HepG2 (cell line): ENCODE results near the gene COQ3. TPM values are rescaled to one million over a fixed set of nuclear protein-coding genes. Genes with fewer than 3 reads are reported as not detected.
A peak's percentile ranks its signal among the peaks of the same experiment; 100 is the strongest.

ENCODE experiments used
- ATF2 ChIP-seq: sonication (generic); formaldehyde crosslinking; IDR thresholded peaks from 2 replicates; pipeline ENCODE4 v1.4.0; 2020; ENCODE audit warnings: missing genetic modification reagents
- CCDC6 ChIP-seq: sonication (generic); formaldehyde crosslinking; IDR thresholded peaks from 2 replicates; pipeline ENCODE4 v1.8.1; 2022; ENCODE audit warnings: mild to moderate bottlenecking, missing genetic modification reagents, moderate library complexity
- CHD2 ChIP-seq: IDR thresholded peaks from 2 replicates; pipeline ENCODE4 v1.6.1; 2011; ENCODE audit warnings: low read depth, low read length, improper control_type of control experiment
- GABPB1 ChIP-seq: IDR thresholded peaks from 2 replicates; pipeline ENCODE4 v1.6.1; 2016; ENCODE audit warnings: mild to moderate bottlenecking, missing genetic modification reagents, moderate library complexity, missing compliant biosample characterization
- HMGXB4 ChIP-seq, 2 experiments: sonication (generic) in 1 of 2; formaldehyde crosslinking in 1 of 2; IDR thresholded peaks; 2 replicates each; pipeline versions ENCODE4 v1.4.0 to v1.6.1; 2018 to 2020; ENCODE audit warnings: missing genetic modification reagents in 2 of 2, borderline replicate concordance in 1 of 2, low read depth in 1 of 2, mild to moderate bottlenecking in 1 of 2, missing biosample characterization in 1 of 2
- JUNB ChIP-seq: sonication (generic); formaldehyde crosslinking; IDR thresholded peaks from 2 replicates; pipeline ENCODE4 v1.8.0; 2022; ENCODE audit warnings: missing genetic modification reagents, mild to moderate bottlenecking, borderline replicate concordance
- PLRG1 ChIP-seq: fragments of 450-650 bp; conservative IDR thresholded peaks from 2 replicates; pipeline ENCODE4 v1.6.1; 2016
- POLR2A ChIP-seq, 2 experiments: IDR thresholded peaks; 2 replicates each; pipeline ENCODE4 v1.6.1; 2011; ENCODE audit warnings: low read depth in 2 of 2, low read length in 2 of 2, mild to moderate bottlenecking in 1 of 2, moderate library complexity in 1 of 2; ENCODE audit not compliant: insufficient read depth in 1 of 2
- REXO4 ChIP-seq: sonication (generic); formaldehyde crosslinking; IDR thresholded peaks from 2 replicates; pipeline ENCODE4 v1.8.0; 2022; ENCODE audit warnings: missing genetic modification reagents, mild to moderate bottlenecking, borderline replicate concordance
- SUZ12 ChIP-seq: fragments of 150-350 bp; IDR thresholded peaks from 2 replicates; pipeline ENCODE4 v1.6.1; 2014; ENCODE audit warnings: low read depth, low read length
- TFAP4 ChIP-seq: sonication (generic); IDR thresholded peaks from 2 replicates; pipeline ENCODE4 v1.6.1; 2016; ENCODE audit warnings: low read depth, borderline replicate concordance
- THYN1 ChIP-seq: sonication (generic); formaldehyde crosslinking; IDR thresholded peaks from 2 replicates; pipeline ENCODE4 v1.8.1; 2023; ENCODE audit warnings: low read depth, mild to moderate bottlenecking, moderate library complexity, missing genetic modification reagents, borderline replicate concordance
- ZBTB44 ChIP-seq: sonication (generic); formaldehyde crosslinking; IDR thresholded peaks from 2 replicates; pipeline ENCODE4 v1.4.0; 2020; ENCODE audit warnings: missing genetic modification reagents
- ZC3H13 ChIP-seq: sonication (generic); formaldehyde crosslinking; IDR thresholded peaks from 2 replicates; pipeline ENCODE4 v1.8.1; 2023; ENCODE audit warnings: mild to moderate bottlenecking, missing genetic modification reagents, moderate library complexity
- ZIK1 ChIP-seq: sonication (generic); formaldehyde crosslinking; IDR thresholded peaks from 2 replicates; pipeline ENCODE4 v1.5.0; 2020; ENCODE audit warnings: mild to moderate bottlenecking, low read depth, missing genetic modification reagents, borderline replicate concordance
- ZNF235 ChIP-seq: sonication (generic); formaldehyde crosslinking; IDR thresholded peaks from 2 replicates; pipeline ENCODE4 v1.8.1; 2023; ENCODE audit warnings: mild to moderate bottlenecking, missing genetic modification reagents, borderline replicate concordance
- ZNF329 ChIP-seq: sonication (generic); formaldehyde crosslinking; IDR thresholded peaks from 2 replicates; pipeline ENCODE4 v1.9.0; 2021; ENCODE audit warnings: low read depth, mild to moderate bottlenecking, missing genetic modification reagents
- ZNF343 ChIP-seq: sonication (generic); formaldehyde crosslinking; IDR thresholded peaks from 2 replicates; pipeline ENCODE4 v1.4.0; 2020; ENCODE audit warnings: mild to moderate bottlenecking, missing genetic modification reagents
- ZNF383 ChIP-seq: sonication (generic); formaldehyde crosslinking; IDR thresholded peaks from 2 replicates; pipeline ENCODE4 v1.4.0; 2020; ENCODE audit warnings: missing genetic modification reagents, mild to moderate bottlenecking, borderline replicate concordance
- ZNF496 ChIP-seq: sonication (generic); formaldehyde crosslinking; IDR thresholded peaks from 2 replicates; pipeline ENCODE4 v1.8.1; 2023; ENCODE audit warnings: mild to moderate bottlenecking, moderate library complexity, missing genetic modification reagents; ENCODE audit not compliant: insufficient replicate concordance
- ZNF549 ChIP-seq: sonication (generic); formaldehyde crosslinking; IDR thresholded peaks from 2 replicates; pipeline ENCODE4 v1.5.0; 2020; ENCODE audit warnings: missing genetic modification reagents
- ZNF569 ChIP-seq: sonication (generic); formaldehyde crosslinking; IDR thresholded peaks from 2 replicates; pipeline ENCODE4 v1.5.0; 2020; ENCODE audit warnings: mild to moderate bottlenecking, missing genetic modification reagents, moderate library complexity, borderline replicate concordance
- ZNF660 ChIP-seq: sonication (generic); formaldehyde crosslinking; IDR thresholded peaks from 2 replicates; pipeline ENCODE4 v1.5.1; 2020; ENCODE audit warnings: mild to moderate bottlenecking, low read depth, missing genetic modification reagents, borderline replicate concordance
- ZNF772 ChIP-seq: sonication (generic); formaldehyde crosslinking; IDR thresholded peaks from 2 replicates; pipeline ENCODE4 v1.5.0; 2020; ENCODE audit warnings: mild to moderate bottlenecking, missing genetic modification reagents
- ZNF841 ChIP-seq: sonication (generic); formaldehyde crosslinking; IDR thresholded peaks from 2 replicates; pipeline ENCODE4 v1.8.1; 2023; ENCODE audit warnings: missing genetic modification reagents, borderline replicate concordance
- polyA plus RNA-seq, 8 experiments: library from polyadenylated mRNA; depleted of rRNA in 3 of 8; stranded (reverse) in 7 of 8; unstranded in 1 of 8; fragments of >200 nt; fragmentation: Illumina TruSeq in 4 of 8; extraction: Trizol in 4 of 8; gene quantifications; 2 replicates each; pipeline versions ENCODE4 v1.2.1 to v1.2.3, GENCODE V29; 2011 to 2016; ENCODE audit warnings: low read depth in 4 of 8, missing spikeins in 1 of 8, mixed read lengths in 1 of 8; ENCODE audit not compliant: insufficient read depth in 1 of 8
- total RNA-seq, 5 experiments: library from RNA; depleted of rRNA; stranded (reverse); fragments of >200 nt; fragmentation: Illumina TruSeq; extraction: Trizol; gene quantifications; 2 replicates each; pipeline ENCODE4 v1.2.3, GENCODE V29; 2016; ENCODE audit warnings: low read depth in 1 of 5

Gene COQ3
- total and polyA plus RNA-seq, 2 of the 13 experiments (the other 11 are each of a cell fraction or from before 2014, with no cell fraction given): 5.3 to 20.5 TPM

- peak in 1 of 2 experiments; percentile 79; a peak in 2 of 4 replicates for TF ChIP-seq HMGXB4 (CRISPR knock-in tag; IDR thresholded peaks at IDR 0.05; ENCODE audit: borderline replicate concordance in 1 of 2, low read depth in 1 of 2)
- TF ChIP-seq GABPB1 (CRISPR knock-in tag): peak; percentile 85
- TF ChIP-seq TFAP4: no peak
- peak; percentile 69; the same call in 1 of the 2 replicates for TF ChIP-seq ZNF383
- TF ChIP-seq JUNB (CRISPR knock-in tag): no peak
- no peak for TF ChIP-seq ZBTB44 (CRISPR knock-in tag)
- TF ChIP-seq REXO4 (CRISPR knock-in tag): no peak
- no peak for TF ChIP-seq THYN1 (CRISPR knock-in tag)
- TF ChIP-seq CCDC6: no peak
- no peak for TF ChIP-seq ZNF329 (CRISPR knock-in tag)
- no peak for TF ChIP-seq ZC3H13
- no peak for TF ChIP-seq ATF2
- no peak for TF ChIP-seq ZNF841 (CRISPR knock-in tag)
- TF ChIP-seq ZIK1: no peak
- TF ChIP-seq PLRG1: no peak
- TF ChIP-seq ZNF660 (CRISPR knock-in tag): no peak
- no peak for TF ChIP-seq ZNF569 (CRISPR knock-in tag)
- TF ChIP-seq ZNF772 (CRISPR knock-in tag): no peak
- 0 out of 2 replicates have a peak, but pooled peaks have one; percentile 25 for TF ChIP-seq ZNF343 (CRISPR knock-in tag)
- no peak for TF ChIP-seq ZNF549 (CRISPR knock-in tag)
- TF ChIP-seq ZNF235: no peak
- peak; percentile 91 to 96 for TF ChIP-seq POLR2A (IDR thresholded peaks at IDR 0.05; ENCODE audit: insufficient read depth in 1 of 2, low read depth in 2 of 2, low read length in 2 of 2)
- TF ChIP-seq ZNF496 (CRISPR knock-in tag): no peak
- TF ChIP-seq SUZ12: no peak
- peak; percentile 93 for TF ChIP-seq CHD2
Observed at GRCh38 chr6:99393698-99394531, at the start of gene COQ3 (continued).
